DND-41 (cell line): Measurements from ENCODE around the gene GPR176.

Experiments
- CTCF ChIP-seq: IDR thresholded peaks from 2 replicates; pipeline ENCODE4 v1.5.1; 2012; ENCODE audit warnings: borderline replicate concordance, low read length, moderate library complexity, mild to moderate bottlenecking; ENCODE audit not compliant: poor library complexity, severe bottlenecking; ENCODE audit errors: extremely low read depth
- EZH2 ChIP-seq: IDR thresholded peaks from 3 replicates; pipeline ENCODE4 v1.6.1; 2012; ENCODE audit warnings: borderline replicate concordance, low read depth, mild to moderate bottlenecking, moderate library complexity, low read length, inconsistent platforms; ENCODE audit not compliant: severe bottlenecking

DNA sequence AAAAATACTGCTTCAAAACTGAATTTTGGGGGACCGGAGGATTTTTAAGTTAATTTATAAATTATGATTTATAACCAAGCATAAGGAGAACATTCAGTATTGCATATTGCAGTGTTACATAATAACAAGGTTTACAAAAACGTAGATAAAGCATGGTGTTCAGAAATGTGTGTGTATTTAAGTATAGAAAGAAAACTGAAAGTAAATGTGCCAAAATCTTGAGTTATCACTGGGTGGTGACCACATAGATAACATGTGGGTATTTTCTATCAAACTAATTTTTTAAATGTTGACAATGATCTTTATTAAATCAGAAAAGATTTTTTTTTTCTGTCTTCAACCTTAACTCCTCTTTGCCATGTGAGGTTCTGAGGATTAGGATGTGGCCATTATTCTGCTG lies 46.5 kb upstream of the GPR176 start:
- no peak for TF ChIP-seq CTCF
- no peak for TF ChIP-seq EZH2
